NCI-H1930 (cell line): ENCODE data around the gene PBX1.
"Not testable (repeated sequence)": the region's sequence is repeated elsewhere in the genome, so short reads cannot be mapped to it uniquely, and the experiment has no call there.

Experiments
- DNase-seq, 2 experiments: peaks; one replicate each; lab custom pipeline; 2025; lab: John Stamatoyannopoulos, UW

PBX1 gene

DNA sequence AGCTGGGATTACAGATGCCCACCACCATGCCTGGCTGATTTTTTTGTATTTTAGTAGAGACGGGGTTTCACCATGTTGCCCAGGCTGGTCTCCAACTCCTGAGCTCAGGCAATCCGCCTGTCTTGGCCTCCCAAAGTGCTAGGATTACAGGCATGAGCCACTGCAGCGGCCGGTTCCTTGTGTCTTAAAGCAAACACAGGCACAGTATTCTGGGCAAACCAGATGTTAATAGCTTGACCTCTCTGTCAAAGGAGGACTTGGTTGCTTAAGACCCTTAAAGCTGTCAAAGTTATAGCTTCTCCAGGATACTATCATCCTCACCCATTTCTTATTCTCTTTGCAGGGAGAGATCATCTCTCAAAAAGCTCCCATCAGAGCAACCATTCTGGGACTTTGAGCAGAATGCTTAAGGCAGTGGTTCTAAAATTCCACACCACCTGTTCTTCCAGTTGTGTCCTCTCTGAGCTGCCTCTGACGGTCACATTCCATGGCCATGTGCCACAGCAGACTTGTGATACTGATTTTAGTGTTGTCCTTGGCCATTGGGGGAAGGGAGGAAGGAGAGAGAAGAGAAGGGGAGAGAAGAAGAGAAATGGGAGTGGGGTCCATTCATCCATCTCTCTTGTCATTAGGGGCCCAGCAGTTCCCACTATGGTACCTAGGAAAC lies 81.8 kb downstream of the PBX1 start:
- DNase-seq, result no peak

GRCh38 chr1:164641353-164641730 lies 82.4 kb downstream of the PBX1 start:
- no peak for DNase-seq

DNA sequence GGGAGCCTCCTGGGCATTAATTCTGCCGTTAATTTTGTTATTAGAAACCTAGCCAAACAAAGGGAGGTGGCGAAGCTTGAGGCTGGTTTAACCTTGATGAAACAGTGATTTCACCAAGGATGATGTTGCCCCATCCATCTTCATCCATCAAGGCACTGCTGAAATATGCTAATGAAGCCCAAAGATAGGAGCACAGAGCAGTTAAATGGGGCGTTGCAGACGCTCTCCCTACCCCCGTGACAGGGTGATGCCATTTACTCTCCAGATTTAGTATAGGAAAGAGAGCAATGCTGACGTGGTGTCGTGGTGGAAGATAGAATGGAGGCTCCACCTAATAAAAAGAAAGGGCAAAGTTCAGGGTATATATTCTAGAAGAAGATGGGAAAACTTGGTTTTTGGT lies 84.0 kb downstream of the PBX1 start:
- DNase-seq, result no peak

DNA sequence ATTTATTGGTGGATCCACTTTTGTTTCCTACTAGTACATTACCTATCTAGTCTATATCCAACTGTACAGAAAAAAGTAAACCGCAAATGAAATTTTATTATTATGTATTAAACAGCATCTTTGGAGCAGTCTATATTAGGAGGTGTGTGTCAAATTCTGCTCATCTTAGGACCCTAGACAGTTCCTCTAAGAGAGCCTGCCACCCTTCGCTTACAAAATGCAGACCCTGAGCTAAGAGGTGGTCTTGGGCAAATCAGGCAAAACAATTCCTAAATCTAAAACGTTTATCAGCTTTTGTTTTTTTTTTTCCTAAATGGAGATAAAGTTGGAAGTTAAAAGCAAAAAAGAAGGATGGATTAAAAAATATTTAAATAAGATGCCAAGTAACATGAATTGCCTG lies 85.3 kb downstream of the PBX1 start:
- no peak for DNase-seq

DNA sequence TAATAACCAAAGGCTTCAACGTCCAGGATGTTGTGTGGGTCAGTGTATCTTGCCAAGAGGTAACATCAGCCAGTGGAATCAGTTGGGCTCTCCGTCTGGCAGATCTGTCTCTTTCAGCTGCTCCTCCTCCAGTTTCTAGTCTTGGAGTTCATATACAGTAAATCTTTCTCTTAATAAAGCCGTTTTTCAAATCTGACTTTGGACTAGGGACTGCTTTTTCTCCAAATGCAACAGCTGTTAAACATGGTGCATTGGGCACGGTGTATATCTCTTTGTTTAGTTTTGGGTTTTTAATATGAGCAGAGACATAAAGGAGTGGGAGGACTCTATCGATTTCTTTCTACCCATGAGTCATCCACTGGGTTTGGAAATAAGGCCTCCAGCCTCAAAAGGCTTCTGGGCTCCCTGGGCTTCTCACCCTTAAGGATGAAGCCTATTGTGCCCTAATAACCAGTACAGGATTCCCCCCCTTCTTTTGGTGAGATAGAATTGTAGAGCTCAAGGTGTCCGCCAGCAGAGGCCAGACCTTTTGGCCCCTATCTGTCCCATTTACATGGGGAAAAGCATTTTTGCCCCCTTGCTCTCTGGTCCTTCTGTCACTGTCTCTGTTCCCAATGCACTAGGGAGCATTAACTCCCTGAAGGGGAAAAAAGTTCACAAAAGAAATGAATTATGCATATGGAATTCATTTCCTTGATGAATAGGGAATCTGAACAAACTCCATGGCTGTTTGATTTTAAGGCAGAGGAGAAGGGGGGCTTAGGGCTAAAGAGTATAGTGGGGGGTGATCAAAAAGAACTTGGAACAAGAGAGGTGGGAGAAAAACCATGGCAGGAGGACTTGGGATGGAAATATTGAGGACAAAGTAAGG lies 86.0 kb downstream of the PBX1 start:
- no peak for DNase-seq

DNA sequence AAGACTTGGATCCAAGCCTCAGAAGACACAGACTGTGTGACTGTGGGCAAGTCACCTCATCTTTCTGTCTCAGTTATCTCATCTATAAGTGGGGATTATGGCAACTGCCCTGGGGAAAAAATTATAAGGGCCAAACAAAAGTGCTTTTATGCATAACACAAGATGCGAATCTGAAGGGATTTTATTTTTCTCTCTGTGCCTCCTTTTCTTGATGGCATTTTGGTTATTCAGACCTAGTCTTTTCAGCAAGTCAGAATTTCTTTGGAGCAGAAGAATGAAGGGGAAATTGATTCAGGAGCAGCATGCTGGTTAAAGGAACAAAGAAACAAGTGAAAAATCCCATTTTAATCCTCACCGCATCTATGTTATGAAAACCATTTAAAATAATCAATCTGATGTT lies 86.9 kb downstream of the PBX1 start:
- DNase-seq, result no peak

GRCh38 chr1:164647211-164647610 lies 88.2 kb downstream of the PBX1 start:
- DNase-seq, result no peak

DNA sequence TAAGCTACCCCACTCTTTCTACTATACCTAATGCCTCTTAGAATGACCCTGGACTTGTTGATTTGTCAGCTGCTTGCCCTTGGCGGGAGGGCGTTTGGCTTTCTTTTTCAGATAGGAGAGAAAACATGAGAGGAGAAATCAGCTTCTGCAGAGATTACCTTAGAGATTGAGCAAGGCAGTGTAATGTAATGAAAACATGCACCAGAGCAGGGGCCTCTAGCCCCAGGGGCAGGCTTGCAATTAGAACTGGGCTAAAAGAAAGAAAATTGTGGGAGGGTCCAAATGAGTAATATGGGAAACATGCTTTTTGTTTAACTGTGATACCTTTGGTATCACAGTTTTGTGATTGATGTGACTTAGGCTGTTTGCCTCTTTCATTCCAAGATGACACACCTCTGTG lies 89.7 kb downstream of the PBX1 start:
- no peak for DNase-seq

- DNase-seq, result no peak
Measured at GRCh38 chr1:164649146-164649545, 90.2 kb downstream of the PBX1 start.

DNA sequence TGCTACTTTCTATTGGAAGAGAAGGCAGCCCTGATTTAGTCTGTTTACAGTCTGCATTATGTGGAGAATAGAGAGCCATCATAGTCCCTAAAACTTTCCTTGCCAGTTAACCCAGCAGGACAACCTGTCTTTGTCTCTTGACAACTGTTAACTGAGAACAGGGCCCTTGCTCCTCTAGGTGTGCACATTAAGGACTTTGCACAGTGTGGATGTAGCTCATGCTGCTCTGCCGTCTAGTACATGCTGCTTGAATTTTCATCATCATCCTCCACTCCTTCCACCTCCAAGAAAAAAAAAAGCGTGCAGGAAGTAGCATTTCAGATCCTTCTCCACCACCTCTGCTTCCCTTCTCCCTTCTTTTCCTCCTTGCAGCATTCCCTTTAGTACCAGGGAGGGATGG lies 91.5 kb downstream of the PBX1 start:
- no peak for DNase-seq

GRCh38 chr1:164651351-164651951 lies 92.5 kb downstream of the PBX1 start:
- DNase-seq, result no peak

- not testable (repeated sequence) for DNase-seq
Measured at GRCh38 chr1:164652969-164653368, 94.0 kb downstream of the PBX1 start.

DNA sequence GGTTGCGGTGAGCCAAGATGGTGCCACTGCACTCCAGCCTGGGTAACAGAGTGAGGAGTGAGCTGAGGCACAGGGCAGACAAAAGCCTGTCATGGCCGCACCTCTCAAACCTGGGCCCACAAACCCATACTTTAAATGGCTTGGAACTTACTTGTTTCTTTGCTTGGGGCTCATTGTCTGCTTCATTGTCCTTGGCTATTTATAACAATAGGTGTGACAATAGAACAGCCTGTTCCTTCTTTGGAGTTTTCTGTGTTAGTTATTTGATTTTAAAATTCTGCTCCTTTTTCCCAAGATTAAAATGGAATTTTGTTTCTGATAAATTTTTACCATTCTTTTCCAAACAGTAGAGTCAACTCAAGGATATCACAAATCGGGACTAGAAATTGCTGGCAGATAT lies 94.7 kb downstream of the PBX1 start:
- no peak for DNase-seq

- no peak for DNase-seq
Measured at GRCh38 chr1:164654200-164654599, 95.2 kb downstream of the PBX1 start.

DNA sequence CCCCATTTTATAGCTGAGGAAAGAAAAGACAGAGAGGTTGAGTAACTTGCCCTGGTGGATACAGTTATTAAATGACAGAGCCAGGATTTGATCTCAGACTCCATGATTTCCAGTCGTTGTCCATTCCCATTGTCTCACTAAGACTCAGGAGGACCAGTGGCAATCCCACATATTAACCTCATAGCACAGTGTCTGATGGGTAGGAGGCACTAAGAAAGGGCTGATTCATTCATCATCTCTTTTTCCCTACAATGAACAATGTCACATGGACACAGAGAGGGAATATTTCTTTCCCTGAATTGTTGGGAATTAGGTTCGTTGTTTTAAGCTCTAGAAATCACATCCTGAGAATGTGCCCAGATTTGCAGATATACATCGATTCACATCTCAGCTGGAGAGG lies 99.9 kb downstream of the PBX1 start:
- DNase-seq, result no peak

- DNase-seq, result no peak
Measured at GRCh38 chr1:164659621-164660411, 100.8 kb downstream of the PBX1 start.

DNA sequence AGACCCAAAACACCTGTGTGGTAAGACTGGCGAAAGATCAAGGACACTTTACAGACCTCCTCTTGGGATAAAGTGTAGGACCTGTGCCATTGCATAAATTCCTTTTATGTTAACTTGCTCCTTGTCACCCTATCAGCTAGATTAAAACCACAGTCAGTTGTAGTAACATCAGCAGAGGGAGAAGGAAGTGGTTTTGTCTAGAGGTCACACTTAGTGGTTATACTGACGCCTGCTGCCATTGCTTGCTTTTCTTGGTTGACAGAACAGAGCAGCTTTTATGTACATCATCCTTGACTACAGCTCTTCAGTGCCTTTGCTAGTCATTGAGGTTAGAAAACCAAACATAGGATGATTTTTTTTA lies 101.4 kb downstream of the PBX1 start:
- no peak for DNase-seq

GRCh38 chr1:164660775-164661174 lies 101.8 kb downstream of the PBX1 start:
- DNase-seq, result no peak

DNA sequence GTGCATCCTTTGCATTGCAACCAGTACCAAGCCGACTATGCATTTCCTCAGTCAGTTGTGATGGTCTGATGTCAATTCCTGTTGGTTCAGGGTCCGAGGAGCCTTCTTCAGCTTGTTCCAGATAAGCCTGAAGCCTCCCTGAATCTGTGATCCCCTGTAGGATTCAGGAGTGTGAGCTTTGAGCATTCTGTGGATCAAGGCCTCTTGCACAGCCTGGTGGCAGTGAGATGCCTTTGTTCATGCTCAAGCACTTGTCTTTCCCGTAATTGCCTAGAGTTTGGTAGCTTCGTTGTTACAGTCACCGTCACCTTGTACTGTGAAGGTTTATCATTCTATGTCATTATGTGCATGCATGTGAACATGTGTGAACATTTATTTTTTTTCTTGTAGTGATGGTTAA lies 103.5 kb downstream of the PBX1 start:
- DNase-seq, result no peak

GRCh38 chr1:164662955-164663354 lies 104.0 kb downstream of the PBX1 start:
- DNase-seq, result no peak

GRCh38 chr1:164664127-164664526 lies 105.1 kb downstream of the PBX1 start:
- DNase-seq, result no peak

GRCh38 chr1:164667001-164667400 lies 108.0 kb downstream of the PBX1 start:
- DNase-seq, result no peak

DNA sequence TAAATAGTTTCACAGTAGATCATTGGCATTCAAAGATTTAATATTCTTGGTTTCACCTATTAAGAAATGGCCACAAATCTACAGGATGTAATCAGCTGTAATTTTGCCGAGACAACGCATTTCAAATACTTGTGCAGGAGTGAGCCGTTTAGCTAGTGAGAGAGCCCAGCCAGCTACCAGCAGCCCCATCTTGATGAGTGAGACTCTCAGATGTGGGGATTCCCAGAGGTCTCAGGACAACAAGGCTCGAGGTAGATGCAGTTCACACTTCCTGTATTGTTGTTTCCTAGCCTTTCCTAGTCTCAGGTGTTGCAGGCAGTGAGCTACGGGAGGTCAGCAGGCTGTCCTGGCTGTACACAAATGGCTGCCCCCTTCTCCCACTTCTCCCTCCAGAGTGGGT lies 108.6 kb downstream of the PBX1 start:
- DNase-seq, result no peak
